HEK293 (cell line): ENCODE data around the gene CBX5.

Source experiments
- ATF2 ChIP-seq: fragments of 450-650 bp; formaldehyde crosslinking; IDR thresholded peaks from 2 replicates; pipeline ENCODE4 v1.5.1; 2016; ENCODE audit warnings: missing biosample characterization, missing genetic modification characterization, low read depth
- GLIS1 ChIP-seq: fragments of 450-650 bp; formaldehyde crosslinking; IDR thresholded peaks from 2 replicates; pipeline ENCODE4 v1.5.1; 2016; ENCODE audit warnings: missing biosample characterization, missing genetic modification characterization
- IKZF3 ChIP-seq: fragments of 450-650 bp; IDR thresholded peaks from 2 replicates; pipeline ENCODE4 v1.5.0; 2018; ENCODE audit warnings: missing biosample characterization, mild to moderate bottlenecking, missing genetic modification characterization, moderate library complexity
- PBX3 ChIP-seq: sonication (generic); formaldehyde crosslinking; IDR thresholded peaks from 2 replicates; pipeline ENCODE4 v1.8.1; 2022; ENCODE audit warnings: mild to moderate bottlenecking, moderate library complexity, missing genetic modification reagents
- PRDM1 ChIP-seq: fragments of 450-650 bp; formaldehyde crosslinking; IDR thresholded peaks from 2 replicates; pipeline ENCODE4; 2016; ENCODE audit warnings: missing biosample characterization, missing genetic modification characterization
- SALL2 ChIP-seq: fragments of 450-650 bp; formaldehyde crosslinking; IDR thresholded peaks from 2 replicates; pipeline ENCODE4 v1.5.0; 2017; ENCODE audit warnings: missing biosample characterization, mild to moderate bottlenecking, missing genetic modification characterization, borderline replicate concordance
- TCF7L2 ChIP-seq: IDR thresholded peaks from 2 replicates; pipeline ENCODE4 v1.6.1; 2011; ENCODE audit warnings: low read depth, mild to moderate bottlenecking, inconsistent platforms, low read length, moderate library complexity, borderline replicate concordance
- TSHZ1 ChIP-seq: fragments of 450-650 bp; formaldehyde crosslinking; IDR thresholded peaks from 2 replicates; pipeline ENCODE4 v1.5.1; 2016; ENCODE audit warnings: missing biosample characterization, missing genetic modification characterization, borderline replicate concordance
- ZBTB21 ChIP-seq: fragments of 450-650 bp; formaldehyde crosslinking; IDR thresholded peaks from 2 replicates; pipeline ENCODE4 v1.5.1; 2017; ENCODE audit warnings: missing biosample characterization, missing genetic modification characterization
- ZBTB48 ChIP-seq: fragments of 450-650 bp; formaldehyde crosslinking; IDR thresholded peaks from 2 replicates; pipeline ENCODE4 v1.5.1; 2016; ENCODE audit warnings: missing biosample characterization, missing genetic modification characterization
- ZEB2 ChIP-seq: fragments of 450-650 bp; formaldehyde crosslinking; IDR thresholded peaks from 2 replicates; pipeline ENCODE4 v1.5.1; 2016; ENCODE audit warnings: missing biosample characterization, missing genetic modification characterization
- ZNF121 ChIP-seq: fragments of 450-650 bp; formaldehyde crosslinking; IDR thresholded peaks from 2 replicates; pipeline ENCODE4 v1.5.1; 2016; ENCODE audit warnings: missing biosample characterization, missing genetic modification characterization
- ZNF138 ChIP-seq: fragments of 450-650 bp; formaldehyde crosslinking; IDR thresholded peaks from 2 replicates; pipeline ENCODE4 v1.5.1; 2016; ENCODE audit warnings: missing biosample characterization, missing genetic modification characterization, borderline replicate concordance
- ZNF174 ChIP-seq: fragments of 450-650 bp; formaldehyde crosslinking; IDR thresholded peaks from 2 replicates; pipeline ENCODE4 v1.5.0; 2017; ENCODE audit warnings: missing biosample characterization, mild to moderate bottlenecking, missing genetic modification characterization
- ZNF175 ChIP-seq: fragments of 450-650 bp; formaldehyde crosslinking; IDR thresholded peaks from 2 replicates; pipeline ENCODE4 v1.5.1; 2016; ENCODE audit warnings: missing biosample characterization, missing genetic modification characterization
- ZNF26 ChIP-seq: fragments of 450-650 bp; formaldehyde crosslinking; IDR thresholded peaks from 2 replicates; pipeline ENCODE4 v1.5.1; 2016; ENCODE audit warnings: missing biosample characterization, missing genetic modification characterization
- ZNF433 ChIP-seq: fragments of 450-650 bp; formaldehyde crosslinking; IDR thresholded peaks from 2 replicates; pipeline ENCODE4 v1.5.1; 2016; ENCODE audit warnings: missing biosample characterization, missing genetic modification characterization, low read depth
- ZNF488 ChIP-seq: fragments of 450-650 bp; formaldehyde crosslinking; IDR thresholded peaks from 2 replicates; pipeline ENCODE4 v1.5.1; 2016; ENCODE audit warnings: missing biosample characterization, missing genetic modification characterization
- ZNF510 ChIP-seq: fragments of 450-650 bp; formaldehyde crosslinking; IDR thresholded peaks from 2 replicates; pipeline ENCODE4 v1.5.1; 2018; ENCODE audit warnings: mild to moderate bottlenecking, missing genetic modification characterization, missing biosample characterization; ENCODE audit not compliant: insufficient replicate concordance
- ZNF560 ChIP-seq: fragments of 450-650 bp; formaldehyde crosslinking; IDR thresholded peaks from 2 replicates; pipeline ENCODE4 v1.5.1; 2017; ENCODE audit warnings: missing biosample characterization, missing genetic modification characterization, borderline replicate concordance
- ZNF692 ChIP-seq: fragments of 450-650 bp; formaldehyde crosslinking; IDR thresholded peaks from 2 replicates; pipeline ENCODE4 v1.5.1; 2016; ENCODE audit warnings: missing biosample characterization, missing genetic modification characterization
- ZNF776 ChIP-seq: fragments of 450-650 bp; formaldehyde crosslinking; IDR thresholded peaks from 2 replicates; pipeline ENCODE4 v1.5.0; 2017; ENCODE audit warnings: missing biosample characterization, missing genetic modification characterization, borderline replicate concordance
- ZNF791 ChIP-seq: fragments of 450-650 bp; formaldehyde crosslinking; IDR thresholded peaks from 2 replicates; pipeline ENCODE4 v1.5.1; 2016; ENCODE audit warnings: missing biosample characterization, missing genetic modification characterization
- ZNF792 ChIP-seq: fragments of 450-650 bp; formaldehyde crosslinking; IDR thresholded peaks from 2 replicates; pipeline ENCODE4 v1.5.1; 2016; ENCODE audit warnings: missing biosample characterization, missing genetic modification characterization
- ZNF837 ChIP-seq: fragments of 450-650 bp; formaldehyde crosslinking; IDR thresholded peaks from 2 replicates; pipeline ENCODE4 v1.5.1; 2016; ENCODE audit warnings: missing biosample characterization, missing genetic modification characterization
- ZSCAN18 ChIP-seq: fragments of 450-650 bp; formaldehyde crosslinking; IDR thresholded peaks from 2 replicates; pipeline ENCODE4 v1.5.1; 2016; ENCODE audit warnings: missing biosample characterization, missing genetic modification characterization
- ZSCAN23 ChIP-seq: fragments of 450-650 bp; formaldehyde crosslinking; IDR thresholded peaks from 2 replicates; pipeline ENCODE4 v1.5.1; 2016; ENCODE audit warnings: missing biosample characterization, missing genetic modification characterization

Gene CBX5

GRCh38 chr12:54215989-54216796 lies 63.7 kb downstream of the CBX5 start (continued):
- TF ChIP-seq ZNF121 (tag by site-specific recombination) = no peak
- peak; percentile 73 for TF ChIP-seq ZEB2 (tag by site-specific recombination)
- TF ChIP-seq ZNF433 (tag by site-specific recombination) = no peak
- TF ChIP-seq ZBTB48 = 0 out of 2 replicates have a peak, but pooled peaks have one; percentile 20
- no peak for TF ChIP-seq ZNF175 (tag by site-specific recombination)
- TF ChIP-seq ZNF837 (tag by site-specific recombination) = no peak
- TF ChIP-seq ZNF560 (tag by site-specific recombination) = no peak
- TF ChIP-seq ZNF138 (tag by site-specific recombination) = no peak
- TF ChIP-seq ZSCAN23 (tag by site-specific recombination) = 0 out of 2 replicates have a peak, but pooled peaks have one; percentile 29
- TF ChIP-seq TCF7L2 = no peak
- no peak for TF ChIP-seq ZNF488 (tag by site-specific recombination)
- no peak for TF ChIP-seq ZNF776 (tag by site-specific recombination)
- TF ChIP-seq ZNF692 (tag by site-specific recombination) = 0 out of 2 replicates have a peak, but pooled peaks have one; percentile 13
- no peak for TF ChIP-seq ZNF510 (tag by site-specific recombination)
- peak; percentile 42 for TF ChIP-seq IKZF3
- TF ChIP-seq GLIS1 (tag by site-specific recombination) = peak; percentile 81
- TF ChIP-seq ATF2 (tag by site-specific recombination) = peak; percentile 83
- no peak for TF ChIP-seq TSHZ1
- TF ChIP-seq PRDM1 (tag by site-specific recombination) = peak; percentile 89
- no peak for TF ChIP-seq ZNF792 (tag by site-specific recombination)
- no peak for TF ChIP-seq ZSCAN18 (tag by site-specific recombination)
- peak; percentile 56; the same call in 1 of the 2 replicates for TF ChIP-seq ZBTB21
- no peak for TF ChIP-seq ZNF791
- TF ChIP-seq SALL2 (tag by site-specific recombination) = no peak
- TF ChIP-seq ZNF26 (tag by site-specific recombination) = no peak
- no peak for TF ChIP-seq PBX3
- no peak for TF ChIP-seq ZNF174 (tag by site-specific recombination)
